Esophagus muscularis mucosa (tissue), 4 donors: ENCODE measurements around the gene NAAA.

Experiments used
- CTCF ChIP-seq, 3 experiments: fragments of 200-600 bp in 2 of 3; fragments of 450-650 bp in 1 of 3; sonication (generic) in 2 of 3; IDR thresholded peaks; one replicate each; pipeline ENCODE4 v1.5.1; 2017 to 2019; ENCODE audit warnings: antibody characterized with exemption in 3 of 3, mild to moderate bottlenecking in 2 of 3, moderate library complexity in 1 of 3
- EP300 ChIP-seq: sonication (generic); formaldehyde crosslinking; IDR thresholded peaks from one replicate; pipeline ENCODE4 v1.6.1; 2017; ENCODE audit warnings: antibody characterized with exemption
- POLR2A ChIP-seq: fragments of 450-650 bp; IDR thresholded peaks from one replicate; pipeline ENCODE4 v1.6.1; 2017; ENCODE audit warnings: antibody characterized with exemption, moderate library complexity, mild to moderate bottlenecking, low read depth
- POLR2AphosphoS5 ChIP-seq, 2 donors: sonication (generic); formaldehyde crosslinking; IDR thresholded peaks; one replicate each; pipeline ENCODE4 v1.6.1; 2017; ENCODE audit warnings: antibody characterized with exemption in 2 of 2

GRCh38 chr4:75976177-75976576 lies 35.4 kb upstream of the NAAA start:
- TF ChIP-seq CTCF (IDR thresholded peaks at IDR 0.05) (no peak), POLR2AphosphoS5 (IDR thresholded peaks at IDR 0.05) (no peak), POLR2A (no peak), EP300 (no peak)
